Vagina (tissue), 2 donors: Measurements from ENCODE around the gene SUSD5.

Source experiments
- POLR2A ChIP-seq, 2 donors: fragments of 450-650 bp; IDR thresholded peaks; one replicate each; pipeline ENCODE4 v1.6.1; 2017; ENCODE audit warnings: antibody characterized with exemption in 2 of 2, mild to moderate bottlenecking in 2 of 2, moderate library complexity in 2 of 2
- TF ChIP-seq, protein P1 (sequence below), 3 experiments: fragments of 450-650 bp in 2 of 3; fragments of 200-600 bp in 1 of 3; sonication (generic) in 1 of 3; IDR thresholded peaks; one replicate each; pipeline ENCODE4 v1.5.1; 2017 to 2019; ENCODE audit warnings: antibody characterized with exemption in 3 of 3, mild to moderate bottlenecking in 2 of 3, moderate library complexity in 2 of 3

DNA sequence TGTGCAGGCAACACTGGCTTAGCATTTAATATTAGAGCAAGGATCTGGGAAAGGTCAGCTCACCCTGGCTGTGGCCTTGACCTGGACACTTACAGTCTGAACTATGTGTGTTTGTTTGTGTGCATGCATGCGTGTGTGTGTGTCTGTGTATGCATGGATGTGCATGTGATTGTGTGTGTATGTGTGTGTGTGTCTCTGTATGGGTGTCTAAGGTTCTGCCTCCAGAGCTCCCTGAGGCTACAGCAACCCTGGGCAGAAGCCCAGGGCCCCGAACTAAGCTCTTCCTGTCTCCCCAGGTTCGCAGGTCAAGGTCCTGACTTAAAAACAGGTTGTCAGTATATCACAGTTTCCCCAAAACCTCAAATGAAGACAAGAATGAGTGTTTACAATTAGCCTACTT is 51.3 kb downstream of the SUSD5 start:
- no peak for TF ChIP-seq POLR2A (IDR thresholded peaks at IDR 0.05)
- TF ChIP-seq, protein P1, sequence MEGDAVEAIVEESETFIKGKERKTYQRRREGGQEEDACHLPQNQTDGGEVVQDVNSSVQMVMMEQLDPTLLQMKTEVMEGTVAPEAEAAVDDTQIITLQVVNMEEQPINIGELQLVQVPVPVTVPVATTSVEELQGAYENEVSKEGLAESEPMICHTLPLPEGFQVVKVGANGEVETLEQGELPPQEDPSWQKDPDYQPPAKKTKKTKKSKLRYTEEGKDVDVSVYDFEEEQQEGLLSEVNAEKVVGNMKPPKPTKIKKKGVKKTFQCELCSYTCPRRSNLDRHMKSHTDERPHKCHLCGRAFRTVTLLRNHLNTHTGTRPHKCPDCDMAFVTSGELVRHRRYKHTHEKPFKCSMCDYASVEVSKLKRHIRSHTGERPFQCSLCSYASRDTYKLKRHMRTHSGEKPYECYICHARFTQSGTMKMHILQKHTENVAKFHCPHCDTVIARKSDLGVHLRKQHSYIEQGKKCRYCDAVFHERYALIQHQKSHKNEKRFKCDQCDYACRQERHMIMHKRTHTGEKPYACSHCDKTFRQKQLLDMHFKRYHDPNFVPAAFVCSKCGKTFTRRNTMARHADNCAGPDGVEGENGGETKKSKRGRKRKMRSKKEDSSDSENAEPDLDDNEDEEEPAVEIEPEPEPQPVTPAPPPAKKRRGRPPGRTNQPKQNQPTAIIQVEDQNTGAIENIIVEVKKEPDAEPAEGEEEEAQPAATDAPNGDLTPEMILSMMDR (IDR thresholded peaks at IDR 0.05), result no peak
